Measurements from ENCODE around the gene CFAP46.

- TF ChIP-seq POLR2A (IDR thresholded peaks at IDR 0.05) (no peak), CTCF (IDR thresholded peaks at IDR 0.05) (no peak)
Measured at GRCh38 chr10:132910186-132910880, 32.0 kb downstream of the CFAP46 start.

All from adrenal gland (tissue), 5 donors.